ENCODE measurements around the gene KCNIP4.

KCNIP4 gene

GRCh38 chr4:21474195-21474594 is 474.4 kb downstream of the KCNIP4 start:
- TF ChIP-seq CTCF (conservative IDR thresholded peaks at IDR 0.05; ENCODE audit: low read depth, low read length) = no peak
- DNase-seq (ENCODE audit: low read depth) = no peak
- H3K4me3 ChIP-seq (ENCODE audit: low read length) = no peak overlapping the region

- peak; percentile 89 for DNase-seq (ENCODE audit: low read depth)
Measured at GRCh38 chr4:21470535-21470934, 478.0 kb downstream of the KCNIP4 start.

GRCh38 chr4:21469438-21470300 is 478.9 kb downstream of the KCNIP4 start:
- peak; percentile 71 for TF ChIP-seq CTCF (conservative IDR thresholded peaks at IDR 0.05; ENCODE audit: low read depth, low read length)
- no peak for DNase-seq (ENCODE audit: low read depth)
- no peak overlapping the region for H3K4me3 ChIP-seq (ENCODE audit: low read length)

More at GRCh38 chr4:21470535-21470934, 478.0 kb downstream of the KCNIP4 start:
- TF ChIP-seq CTCF (conservative IDR thresholded peaks at IDR 0.05; ENCODE audit: low read depth, low read length) = no peak
- no peak overlapping the region for H3K4me3 ChIP-seq (ENCODE audit: low read length)

- no peak overlapping the region for H3K4me3 ChIP-seq (ENCODE audit: low read length)
- no peak for DNase-seq (ENCODE audit: low read depth)
- no peak for TF ChIP-seq CTCF (conservative IDR thresholded peaks at IDR 0.05; ENCODE audit: low read depth, low read length)
Measured at GRCh38 chr4:21467551-21467950, 481.0 kb downstream of the KCNIP4 start.

- no peak for TF ChIP-seq CTCF (conservative IDR thresholded peaks at IDR 0.05; ENCODE audit: low read depth, low read length)
- no peak for DNase-seq (ENCODE audit: low read depth)
- H3K4me3 ChIP-seq (ENCODE audit: low read length) = no peak overlapping the region
Measured at GRCh38 chr4:21457086-21457840, 491.3 kb downstream of the KCNIP4 start.

- DNase-seq (ENCODE audit: low read depth) = no peak
- no peak for TF ChIP-seq CTCF (conservative IDR thresholded peaks at IDR 0.05; ENCODE audit: low read depth, low read length)
- H3K4me3 ChIP-seq (ENCODE audit: low read length) = no peak overlapping the region
Measured at GRCh38 chr4:21454831-21455230, 493.7 kb downstream of the KCNIP4 start.

Measured in retinal pigment epithelial cell (primary cell).